Measurements from ENCODE around the gene OR11H7.

DNA sequence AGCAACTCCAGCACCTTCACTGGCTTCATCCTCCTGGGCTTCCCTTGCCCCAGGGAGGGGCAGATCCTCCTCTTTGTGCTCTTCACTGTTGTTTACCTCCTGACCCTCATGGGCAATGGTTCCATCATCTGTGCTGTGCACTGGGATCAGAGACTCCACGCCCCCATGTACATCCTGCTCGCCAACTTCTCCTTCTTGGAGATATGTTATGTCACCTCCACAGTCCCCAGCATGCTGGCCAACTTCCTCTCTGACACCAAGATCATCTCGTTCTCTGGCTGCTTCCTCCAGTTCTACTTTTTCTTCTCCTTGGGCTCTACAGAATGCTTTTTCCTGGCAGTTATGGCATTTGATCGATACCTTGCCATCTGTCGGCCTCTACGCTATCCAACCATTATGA lies 31.3 kb upstream of the OR11H7 start:
- no peak for TF ChIP-seq GATA2 (IDR thresholded peaks at IDR 0.05; ENCODE audit: low read depth, low read length)
- TF ChIP-seq GATA3 (IDR thresholded peaks at IDR 0.05; ENCODE audit: low read depth, low read length): no peak

Data from SH-SY5Y (cell line).